Trophoblast cell (in vitro differentiated cells and primary cell): ENCODE results near the gene ITPR1.

Experiments
- DNase-seq, 2 donors: peaks; one replicate each; pipeline ENCODE4 v3.0.0-alpha.2; 2016
- H2AFZ ChIP-seq: 2 replicates; pipeline ENCODE4 v1.6.1; 2013; ENCODE audit warnings: low read length, moderate library complexity, mild to moderate bottlenecking; ENCODE audit not compliant: insufficient read depth, poor library complexity
- H2AK5ac ChIP-seq: 2 replicates; pipeline ENCODE4 v1.6.1; 2013; ENCODE audit warnings: mild to moderate bottlenecking, low read length
- H2BK120ac ChIP-seq: 2 replicates; pipeline ENCODE4 v1.6.1; 2013; ENCODE audit warnings: low read length, mild to moderate bottlenecking, moderate library complexity; ENCODE audit not compliant: insufficient read depth, poor library complexity
- H2BK12ac ChIP-seq: 2 replicates; pipeline ENCODE4 v1.6.1; 2013; ENCODE audit warnings: mild to moderate bottlenecking, low read length, moderate library complexity
- H2BK5ac ChIP-seq: 2 replicates; pipeline ENCODE4 v1.6.1; 2013; ENCODE audit warnings: low read length, low read depth, moderate library complexity, mild to moderate bottlenecking; ENCODE audit not compliant: poor library complexity
- H3K14ac ChIP-seq: 2 replicates; pipeline ENCODE4 v1.6.1; 2013; ENCODE audit warnings: mild to moderate bottlenecking, low read length
- H3K18ac ChIP-seq: 2 replicates; pipeline ENCODE4 v1.6.1; 2013; ENCODE audit warnings: mild to moderate bottlenecking, low read length
- H3K23ac ChIP-seq: 2 replicates; pipeline ENCODE4 v1.6.1; 2013; ENCODE audit warnings: low read length
- H3K27ac ChIP-seq: 2 replicates; pipeline ENCODE4 v1.5.1; 2013; ENCODE audit warnings: low read depth, mild to moderate bottlenecking, inconsistent platforms, low read length, moderate library complexity
- H3K27me3 ChIP-seq: 2 replicates; pipeline ENCODE4 v1.6.1; 2013; ENCODE audit warnings: inconsistent platforms, mild to moderate bottlenecking, low read length, moderate library complexity; ENCODE audit not compliant: insufficient read depth
- H3K36me3 ChIP-seq, 2 experiments: 1 replicate in 1 of 2; 2 replicates in 1 of 2; pipeline ENCODE4 v1.6.1; 2013; ENCODE audit warnings: low read length in 2 of 2, mild to moderate bottlenecking in 2 of 2, moderate library complexity in 1 of 2; ENCODE audit not compliant: insufficient read depth in 2 of 2, control insufficient read depth in 1 of 2
- H3K4ac ChIP-seq: 2 replicates; pipeline ENCODE4 v1.6.1; 2013; ENCODE audit warnings: low read depth, mild to moderate bottlenecking, low read length, moderate library complexity
- H3K4me1 ChIP-seq, 2 experiments: 1 replicate in 1 of 2; 2 replicates in 1 of 2; pipeline ENCODE4 v1.6.1; 2013; ENCODE audit warnings: low read length in 2 of 2, mild to moderate bottlenecking in 2 of 2, moderate library complexity in 1 of 2; ENCODE audit not compliant: insufficient read depth in 2 of 2, control insufficient read depth in 1 of 2
- H3K4me2 ChIP-seq: 2 replicates; pipeline ENCODE4 v1.6.1; 2013; ENCODE audit warnings: inconsistent platforms, mild to moderate bottlenecking, low read length, moderate library complexity
- H3K4me3 ChIP-seq: 2 replicates; pipeline ENCODE4 v1.5.1; 2013; ENCODE audit warnings: mild to moderate bottlenecking, low read depth, low read length, inconsistent platforms
- H3K79me1 ChIP-seq: one replicate; pipeline ENCODE4 v1.6.1; 2013; ENCODE audit warnings: low read length
- H3K79me2 ChIP-seq: 2 replicates; pipeline ENCODE4 v1.6.1; 2013; ENCODE audit warnings: low read length, mild to moderate bottlenecking; ENCODE audit not compliant: control insufficient read depth, insufficient read depth, poor library complexity
- H3K9ac ChIP-seq: 2 replicates; pipeline ENCODE4 v1.6.1; 2013; ENCODE audit warnings: mild to moderate bottlenecking, low read length
- H3K9me3 ChIP-seq: 2 replicates; pipeline ENCODE4 v1.6.1; 2013; ENCODE audit warnings: low read depth, mild to moderate bottlenecking, control low read depth, inconsistent platforms, low read length; ENCODE audit not compliant: insufficient read depth
- H4K12ac ChIP-seq: 2 replicates; pipeline ENCODE4 v1.6.1; 2013; ENCODE audit warnings: low read depth, mild to moderate bottlenecking, low read length, moderate library complexity
- H4K8ac ChIP-seq: 2 replicates; pipeline ENCODE4 v1.6.1; 2013; ENCODE audit warnings: low read depth, mild to moderate bottlenecking, low read length, moderate library complexity
- H4K91ac ChIP-seq: one replicate; pipeline ENCODE4 v1.6.1; 2013; ENCODE audit warnings: low read depth, mild to moderate bottlenecking, low read length, moderate library complexity
- WGBS: extraction: QIAGEN DNeasy Blood & Tissue Kit; methylation state at CpG from one replicate; pipeline ENCODE4 v1.1.7; 2013; ENCODE audit warnings: missing lambda C conversion rate; ENCODE audit not compliant: insufficient read length, insufficient coverage; ENCODE audit errors: extremely low coverage; 5-methylcytosine and 5-hydroxymethylcytosine counted together

The ITPR1 gene

DNA sequence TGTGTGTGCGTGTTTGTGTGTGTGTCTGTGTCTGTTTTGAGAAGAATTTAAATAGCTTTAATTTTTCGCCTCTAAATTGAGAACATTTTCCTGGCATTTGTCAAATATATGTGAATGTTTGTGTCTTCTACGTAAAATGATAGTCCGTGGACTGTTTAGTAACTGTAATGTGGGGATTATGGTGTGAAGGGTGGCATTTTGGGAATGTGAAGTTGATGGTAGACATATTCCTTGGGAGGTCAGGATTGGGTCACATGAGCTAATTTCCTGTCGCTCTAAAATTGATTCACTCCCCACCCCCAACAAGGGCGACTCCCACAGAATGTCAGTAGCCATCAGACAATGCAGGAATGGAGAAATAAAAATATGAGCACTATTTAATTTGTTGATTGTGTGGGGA is 107.3 kb downstream of the ITPR1 start:
- H2AFZ ChIP-seq: no peak overlapping the region
- WGBS: no CpG with 5 or more reads among the region's 6 CpGs
- H2AK5ac ChIP-seq: no peak overlapping the region
- no peak overlapping the region for H4K12ac ChIP-seq
- H4K91ac ChIP-seq: no peak overlapping the region
- no peaks in the 10 kb centered on the region for H3K79me1 ChIP-seq
- no peak overlapping the region for H4K8ac ChIP-seq
- H3K79me2 ChIP-seq: no peaks in the 10 kb centered on the region
- no peak overlapping the region for H3K4ac ChIP-seq
- H3K9me3 ChIP-seq: no peaks in the 10 kb centered on the region
- H3K27ac ChIP-seq: no peak overlapping the region
- H3K36me3 ChIP-seq: no peaks in the 10 kb centered on the region
- no peaks in the 10 kb centered on the region for H3K27me3 ChIP-seq
- no peak for DNase-seq
- H3K4me1 ChIP-seq: no peaks in the 10 kb centered on the region
- H3K18ac ChIP-seq: no peak overlapping the region
- H3K4me2 ChIP-seq: no peak overlapping the region
- no peak overlapping the region for H2BK12ac ChIP-seq
- no peak overlapping the region for H2BK120ac ChIP-seq
- no peak overlapping the region for H3K14ac ChIP-seq
- no peak overlapping the region for H2BK5ac ChIP-seq
- H3K9ac ChIP-seq: no peak overlapping the region
- no peak overlapping the region for H3K23ac ChIP-seq
- no peak overlapping the region for H3K4me3 ChIP-seq

DNA sequence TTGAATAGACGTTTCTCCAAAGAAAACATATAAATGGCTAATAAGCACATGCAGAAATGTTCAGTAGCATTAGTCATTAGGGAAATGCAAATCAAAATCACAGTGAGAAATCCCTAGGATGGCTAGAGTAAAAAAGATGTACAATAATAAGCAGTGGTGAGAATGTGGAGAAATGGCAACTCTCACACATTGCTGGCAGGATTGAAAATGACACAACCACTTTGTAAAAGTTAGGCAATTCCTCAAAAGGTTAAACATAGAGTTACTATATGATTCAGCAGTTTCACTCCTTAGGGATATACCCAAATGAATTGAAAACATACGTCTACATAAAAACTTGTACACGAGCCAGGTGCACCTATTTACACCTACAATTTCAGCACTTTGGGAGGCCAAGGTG is 108.7 kb downstream of the ITPR1 start:
- Histone ChIP-seq H2AFZ (no peak overlapping the region), H3K4me2 (no peak overlapping the region), H3K27me3 (no peaks in the 10 kb centered on the region), H4K8ac (no peak overlapping the region), H3K27ac (no peak overlapping the region), H3K79me2 (no peaks in the 10 kb centered on the region), H3K23ac (no peak overlapping the region), H2AK5ac (no peak overlapping the region), H3K9ac (no peak overlapping the region), H2BK5ac (no peak overlapping the region), H3K4me3 (no peak overlapping the region), H3K18ac (no peak overlapping the region), H2BK120ac (no peak overlapping the region), H4K12ac (no peak overlapping the region), H3K4ac (no peak overlapping the region), H3K36me3 (no peaks in the 10 kb centered on the region), H3K79me1 (no peaks in the 10 kb centered on the region), H4K91ac (no peak overlapping the region), H3K14ac (no peak overlapping the region), H2BK12ac (no peak overlapping the region), H3K4me1 (no peaks in the 10 kb centered on the region), H3K9me3 (no peaks in the 10 kb centered on the region)
- no CpG with 5 or more reads among the region's 3 CpGs for WGBS
- no peak for DNase-seq

DNA sequence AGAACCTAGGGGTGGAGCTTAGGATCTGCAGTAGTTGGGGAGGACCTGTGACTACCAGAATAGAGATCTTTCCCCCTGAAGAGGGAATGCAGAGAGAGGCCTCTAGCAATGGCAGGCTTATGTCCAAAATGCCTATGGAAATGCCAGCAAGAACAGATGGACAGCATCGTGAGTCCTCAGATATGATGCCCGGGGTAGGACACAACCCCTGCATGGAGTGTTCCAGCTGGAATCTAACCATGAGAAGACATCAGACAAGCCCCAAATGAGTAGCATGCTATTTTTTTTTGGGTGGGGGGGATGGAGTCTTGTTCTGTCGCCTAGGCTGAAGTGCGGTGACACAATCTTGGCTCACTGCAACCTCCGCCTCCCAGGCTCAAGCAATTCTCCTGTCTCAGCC is 111.5 kb downstream of the ITPR1 start:
- no peak overlapping the region for H2AK5ac ChIP-seq
- no peak for DNase-seq
- no peak overlapping the region for H3K23ac ChIP-seq
- no peak overlapping the region for H3K4me3 ChIP-seq
- no peak overlapping the region for H2BK5ac ChIP-seq
- no peak overlapping the region for H3K4me2 ChIP-seq
- no peak overlapping the region for H3K14ac ChIP-seq
- H3K79me1 ChIP-seq: no peaks in the 10 kb centered on the region
- H2BK120ac ChIP-seq: no peak overlapping the region
- peaks cover 0 to 2% of the 10 kb centered on the region in 2 experiments for H3K4me1 ChIP-seq
- no peaks in the 10 kb centered on the region for H3K9me3 ChIP-seq
- no peaks in the 10 kb centered on the region for H3K27me3 ChIP-seq
- no peak overlapping the region for H3K4ac ChIP-seq
- no peak overlapping the region for H2BK12ac ChIP-seq
- H3K18ac ChIP-seq: no peak overlapping the region
- H3K79me2 ChIP-seq: no peaks in the 10 kb centered on the region
- no peak overlapping the region for H2AFZ ChIP-seq
- no peaks in the 10 kb centered on the region for H3K36me3 ChIP-seq
- no peak overlapping the region for H4K12ac ChIP-seq
- H3K9ac ChIP-seq: no peak overlapping the region
- H4K91ac ChIP-seq: no peak overlapping the region
- no CpG with 5 or more reads among the region's 5 CpGs for WGBS
- no peak overlapping the region for H3K27ac ChIP-seq
- H4K8ac ChIP-seq: no peak overlapping the region

DNA sequence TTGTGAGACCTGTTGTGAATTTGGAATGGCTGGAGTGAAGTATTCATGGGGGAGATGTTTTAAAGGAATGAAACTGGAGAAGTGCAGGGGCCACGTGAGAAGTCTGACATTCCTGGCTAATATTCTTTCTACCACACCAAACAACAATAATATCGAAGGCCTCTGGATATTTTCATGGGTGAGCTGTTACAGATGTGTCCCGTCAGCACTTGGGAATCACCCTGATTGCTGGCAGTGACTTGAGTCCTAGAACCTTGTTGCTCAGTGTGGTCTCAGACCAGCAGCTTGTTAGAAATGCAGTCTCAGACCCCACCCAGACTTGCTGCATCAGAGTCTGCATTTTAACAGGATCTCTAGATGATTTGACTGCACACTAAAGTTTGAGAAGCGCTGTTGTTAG is 113.8 kb downstream of the ITPR1 start:
- Histone ChIP-seq H3K9me3 (no peaks in the 10 kb centered on the region), H2AFZ (no peak overlapping the region), H2BK120ac (no peak overlapping the region), H2AK5ac (no peak overlapping the region), H3K27ac (no peak overlapping the region), H2BK12ac (no peak overlapping the region), H4K8ac (no peak overlapping the region), H3K14ac (no peak overlapping the region), H3K23ac (no peak overlapping the region), H3K27me3 (no peaks in the 10 kb centered on the region), H3K36me3 (no peaks in the 10 kb centered on the region), H3K9ac (no peak overlapping the region), H3K4me2 (no peak overlapping the region), H3K18ac (no peak overlapping the region), H3K4me1 (peaks cover 0 to 2% of the 10 kb centered on the region in 2 experiments), H3K4ac (no peak overlapping the region), H3K79me2 (no peaks in the 10 kb centered on the region), H4K91ac (no peak overlapping the region), H4K12ac (no peak overlapping the region), H2BK5ac (no peak overlapping the region), H3K79me1 (no peaks in the 10 kb centered on the region), H3K4me3 (no peak overlapping the region)
- no CpG with 5 or more reads among the region's 4 CpGs for WGBS
- DNase-seq: no peak
